C4-2B (cell line): ENCODE data around the gene ADORA2A.

Experiments
- ZFX ChIP-seq: fragments of 450-650 bp; IDR thresholded peaks from 2 replicates; pipeline ENCODE4 v1.6.1; 2017
- TF ChIP-seq, protein P1 (sequence below): fragments of 450-650 bp; conservative IDR thresholded peaks from 2 replicates; pipeline ENCODE4 v1.5.1; 2017; ENCODE audit warnings: mild to moderate bottlenecking

DNA sequence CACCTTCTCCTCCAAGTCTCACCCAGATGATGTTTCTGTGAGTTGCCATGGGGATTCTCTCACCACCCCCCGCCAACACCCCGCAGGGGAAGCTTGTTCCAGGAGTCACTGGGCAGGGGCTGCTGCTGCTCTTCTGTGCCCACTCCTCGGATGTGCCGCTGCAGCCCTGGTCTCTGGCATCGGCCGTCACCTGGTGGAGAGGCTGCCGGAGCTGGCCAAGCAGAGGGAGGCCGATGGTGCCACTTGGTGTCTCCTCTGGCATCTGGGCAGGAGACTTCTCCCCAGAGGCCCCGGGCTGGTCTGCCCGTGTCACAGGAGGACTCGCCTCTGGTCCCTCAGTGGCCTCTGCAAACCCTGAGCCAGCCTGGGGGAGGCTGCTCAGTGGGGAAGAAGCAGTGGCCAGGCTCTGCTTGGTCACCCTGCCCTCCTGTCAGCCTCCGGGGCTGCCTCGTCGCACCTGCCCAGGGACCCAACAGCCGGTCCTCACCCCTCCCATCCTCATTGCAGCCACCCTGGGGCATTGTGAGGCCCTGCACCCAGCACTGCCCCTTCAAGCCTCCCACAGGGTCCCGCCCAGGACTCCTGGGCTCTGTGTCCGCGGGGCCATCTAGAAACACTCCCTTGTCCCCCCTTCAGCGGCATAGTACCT is 424 bp upstream of the ADORA2A start:
- TF ChIP-seq, protein P1, sequence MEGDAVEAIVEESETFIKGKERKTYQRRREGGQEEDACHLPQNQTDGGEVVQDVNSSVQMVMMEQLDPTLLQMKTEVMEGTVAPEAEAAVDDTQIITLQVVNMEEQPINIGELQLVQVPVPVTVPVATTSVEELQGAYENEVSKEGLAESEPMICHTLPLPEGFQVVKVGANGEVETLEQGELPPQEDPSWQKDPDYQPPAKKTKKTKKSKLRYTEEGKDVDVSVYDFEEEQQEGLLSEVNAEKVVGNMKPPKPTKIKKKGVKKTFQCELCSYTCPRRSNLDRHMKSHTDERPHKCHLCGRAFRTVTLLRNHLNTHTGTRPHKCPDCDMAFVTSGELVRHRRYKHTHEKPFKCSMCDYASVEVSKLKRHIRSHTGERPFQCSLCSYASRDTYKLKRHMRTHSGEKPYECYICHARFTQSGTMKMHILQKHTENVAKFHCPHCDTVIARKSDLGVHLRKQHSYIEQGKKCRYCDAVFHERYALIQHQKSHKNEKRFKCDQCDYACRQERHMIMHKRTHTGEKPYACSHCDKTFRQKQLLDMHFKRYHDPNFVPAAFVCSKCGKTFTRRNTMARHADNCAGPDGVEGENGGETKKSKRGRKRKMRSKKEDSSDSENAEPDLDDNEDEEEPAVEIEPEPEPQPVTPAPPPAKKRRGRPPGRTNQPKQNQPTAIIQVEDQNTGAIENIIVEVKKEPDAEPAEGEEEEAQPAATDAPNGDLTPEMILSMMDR, result no peak
- no peak for TF ChIP-seq ZFX
